Stimulated activated CD8-positive, alpha-beta memory T cell treated with anti-CD3 and anti-CD28 coated beads, Interleukin-4, amount 100 ng/mL, for 24 hours (primary cell): ENCODE measurements around the gene EED.
"Not testable (repeated sequence)": the region's sequence is repeated elsewhere in the genome, so short reads cannot be mapped to it uniquely, and the experiment has no call there.

Experiments
- DNase-seq: peaks from one replicate; pipeline ENCODE4 v3.0.0-alpha.2; 2020; ENCODE audit warnings: low read depth

The EED gene

DNA sequence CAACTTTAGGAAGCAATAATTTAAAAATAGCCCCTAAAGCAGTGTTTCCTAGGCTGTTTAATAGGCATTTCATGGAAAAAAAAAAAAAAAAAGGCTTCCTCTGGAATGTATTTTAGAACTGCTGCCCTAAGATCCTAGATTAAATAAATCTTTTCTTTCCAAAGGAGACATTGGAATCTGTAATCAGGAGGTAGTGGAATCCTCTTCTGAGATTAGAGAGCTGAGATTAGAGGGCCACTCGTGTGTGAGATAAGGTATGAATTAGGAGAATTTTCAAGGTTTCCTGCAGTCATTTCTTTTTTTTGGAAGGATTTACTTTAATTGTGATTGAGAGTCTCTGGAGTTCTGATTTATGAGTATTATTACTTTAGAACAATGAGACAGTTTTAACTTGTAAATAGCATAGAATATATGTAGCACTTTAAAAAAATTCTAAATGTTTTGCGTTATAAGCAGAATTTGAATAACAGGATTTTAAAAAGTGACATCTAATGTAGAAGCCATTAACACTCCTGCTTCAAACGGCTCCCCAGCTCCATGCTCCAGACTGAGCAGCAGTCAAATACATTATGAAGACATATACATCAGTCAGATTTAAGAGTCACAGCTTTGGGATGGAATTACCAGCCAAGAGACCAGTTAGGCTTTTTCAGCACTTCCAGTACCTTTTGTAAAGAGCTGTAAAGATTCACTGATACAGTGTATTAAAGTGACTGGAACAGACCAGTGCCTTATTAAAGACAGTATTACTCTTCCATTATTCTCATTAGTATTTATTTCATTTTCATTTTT lies 5.0 kb downstream of the EED start:
- DNase-seq, result no peak

DNA sequence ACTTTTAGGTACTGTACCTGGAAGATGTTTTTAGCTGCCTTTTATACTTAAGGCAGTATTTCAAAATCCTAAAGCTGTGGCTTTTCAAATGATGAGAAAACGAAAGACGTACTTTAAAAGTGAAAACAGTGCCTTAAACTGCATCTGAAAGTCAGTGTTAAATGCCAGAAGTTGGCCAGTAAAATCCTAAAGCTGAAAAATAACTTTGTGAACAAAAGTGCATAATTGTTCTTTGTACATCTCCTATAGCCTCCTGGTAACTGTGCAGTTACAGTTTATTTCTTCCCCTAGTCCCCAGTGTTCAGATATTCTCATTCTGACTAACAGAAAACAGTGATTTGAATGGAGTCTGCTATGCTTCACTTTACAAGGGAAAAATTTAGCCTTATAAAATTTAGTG lies 6.8 kb downstream of the EED start:
- DNase-seq, result no peak

DNA sequence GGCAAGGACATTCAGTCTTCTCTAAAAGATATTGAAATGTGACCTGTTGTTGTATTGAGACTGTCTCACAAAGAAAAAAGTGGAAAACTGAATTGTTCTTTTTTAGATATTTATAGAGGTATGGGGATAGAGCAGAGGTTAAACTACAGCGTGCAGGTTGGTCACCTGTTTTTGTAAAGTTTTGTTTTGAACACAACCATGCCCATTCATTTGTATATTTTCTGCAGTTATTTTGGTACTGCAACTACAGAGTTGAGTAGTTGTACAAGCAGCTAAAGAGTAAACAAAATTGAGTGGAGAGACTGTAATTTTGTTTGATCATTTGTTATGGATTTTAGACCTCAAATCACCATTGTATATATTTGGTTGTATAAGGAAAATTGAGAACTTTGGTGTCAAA lies 11.3 kb downstream of the EED start:
- no peak for DNase-seq

GRCh38 chr11:86256608-86257007 lies 12.1 kb downstream of the EED start:
- no peak for DNase-seq

DNA sequence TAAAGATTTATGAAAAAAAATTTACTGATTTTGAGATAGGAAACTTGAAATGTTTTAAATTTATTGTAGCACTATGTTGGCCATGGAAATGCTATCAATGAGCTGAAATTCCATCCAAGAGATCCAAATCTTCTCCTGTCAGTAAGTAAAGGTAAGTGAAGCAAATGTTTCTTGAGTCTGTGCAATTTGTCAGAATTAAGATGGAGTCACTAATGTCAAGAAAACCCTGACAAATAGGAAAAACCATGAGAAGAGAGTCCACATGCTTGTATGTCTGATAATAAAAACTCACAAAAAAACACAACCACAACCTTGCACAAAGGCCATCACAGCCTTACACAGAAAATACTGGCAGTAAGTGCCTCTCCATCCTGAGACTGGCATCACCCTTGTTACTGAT lies 12.9 kb downstream of the EED start:
- DNase-seq, result no peak

DNA sequence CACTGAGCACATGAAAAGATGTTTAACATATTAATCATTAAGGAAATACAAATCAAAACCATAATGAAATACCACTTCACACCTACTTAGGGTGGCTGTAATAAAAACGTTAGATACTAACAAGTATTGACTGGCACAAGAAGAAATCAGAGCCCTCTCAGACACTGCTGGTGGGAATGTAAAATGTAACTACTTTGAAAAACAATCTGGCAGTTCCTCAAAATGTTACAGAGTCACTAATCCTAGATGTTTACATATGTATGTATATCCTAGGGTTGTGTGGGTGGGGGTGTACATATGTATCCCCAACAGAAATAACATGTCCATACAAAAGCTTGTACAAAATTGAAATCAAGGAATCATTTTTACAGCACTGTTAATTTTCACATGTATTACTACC lies 15.2 kb downstream of the EED start:
- DNase-seq, result no peak

DNA sequence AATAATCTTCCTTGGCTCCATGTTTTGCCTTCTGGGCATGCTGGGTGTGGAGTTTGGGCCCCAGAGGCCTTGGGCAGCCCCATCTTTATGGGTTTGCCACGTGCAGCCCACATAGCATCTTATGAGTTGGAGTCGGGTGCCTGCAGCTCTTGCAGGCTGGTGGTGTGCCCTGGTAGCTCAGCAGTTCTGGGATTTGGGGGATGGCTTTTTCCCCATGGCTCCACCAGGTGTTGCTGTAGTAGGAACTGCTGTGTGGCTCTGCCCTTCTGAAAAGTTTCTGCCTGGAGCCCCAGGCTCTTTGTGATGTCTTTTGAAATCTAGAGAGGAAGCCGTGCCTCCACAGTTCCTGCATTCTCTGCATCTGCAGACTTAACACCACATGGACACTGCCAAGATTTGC lies 16.8 kb downstream of the EED start:
- no peak for DNase-seq

DNA sequence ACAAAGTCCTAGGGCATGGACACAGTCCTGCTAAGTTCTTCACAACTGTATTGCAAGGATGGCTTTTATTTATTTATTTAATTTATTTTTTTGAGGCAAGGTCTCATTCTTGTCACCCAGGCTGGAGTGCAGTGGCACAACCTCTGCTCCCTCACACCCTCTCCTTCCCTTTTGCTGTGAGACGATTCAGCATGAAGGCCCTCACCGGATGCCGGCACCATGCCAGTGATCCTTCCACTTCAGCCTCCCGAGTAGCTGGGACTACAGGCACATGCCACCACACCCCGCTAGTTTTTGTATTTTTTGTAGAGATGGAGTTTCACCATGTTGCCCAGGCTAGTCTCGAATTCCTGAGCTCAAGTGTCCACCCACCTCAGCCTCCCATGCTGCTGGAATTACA lies 17.8 kb downstream of the EED start:
- no peak for DNase-seq

- no peak for DNase-seq
Observed at GRCh38 chr11:86264649-86265048, 20.1 kb downstream of the EED start.

GRCh38 chr11:86265194-86265593 lies 20.6 kb downstream of the EED start:
- DNase-seq, result no peak

DNA sequence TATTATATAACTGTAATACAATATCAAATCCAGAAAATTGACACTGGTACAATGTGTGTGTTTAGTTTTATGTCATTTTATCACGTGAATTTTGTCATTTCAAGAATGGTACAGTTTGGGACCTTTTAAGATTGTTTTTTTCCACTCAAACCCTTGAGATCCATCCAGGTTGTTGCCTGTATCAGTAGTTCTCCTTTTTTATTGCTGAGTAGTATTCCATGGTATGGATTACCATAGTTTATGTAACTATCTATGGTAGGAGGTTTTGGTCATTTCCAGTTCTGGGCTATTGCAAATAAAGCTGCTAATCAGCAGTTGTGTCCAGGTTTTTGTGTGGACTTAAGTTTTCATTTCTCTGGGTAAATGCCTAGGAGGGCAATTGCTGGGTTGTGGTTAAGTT lies 25.1 kb downstream of the EED start:
- DNase-seq, result no peak

- no peak for DNase-seq
Observed at GRCh38 chr11:86274503-86274902, 29.9 kb downstream of the EED start.

GRCh38 chr11:86274999-86275398 lies 30.4 kb downstream of the EED start:
- DNase-seq, result no peak

- no peak for DNase-seq
Observed at GRCh38 chr11:86275493-86276370, 31.2 kb downstream of the EED start.

- DNase-seq, result no peak
Observed at GRCh38 chr11:86277741-86278140, 33.2 kb downstream of the EED start.

- no peak for DNase-seq
Observed at GRCh38 chr11:86278226-86278625, 33.7 kb downstream of the EED start.

DNA sequence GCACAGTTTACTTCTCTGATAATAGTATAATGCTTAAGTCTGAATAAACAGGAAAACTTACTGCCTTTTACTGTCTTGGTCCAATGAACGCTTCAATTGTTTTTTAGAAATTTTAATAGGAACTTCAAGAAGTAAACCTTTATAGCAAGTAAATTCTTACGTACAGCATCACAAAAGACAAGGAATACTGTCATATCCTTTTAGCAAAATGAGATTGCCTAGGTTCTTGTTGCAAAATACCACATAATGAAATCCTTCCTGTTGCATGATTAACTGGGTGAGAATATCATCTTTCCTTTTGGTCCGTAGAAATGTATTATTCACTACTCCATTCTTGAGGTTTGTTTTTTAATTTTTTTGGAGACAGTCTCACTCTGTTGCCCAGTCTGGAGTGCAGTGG lies 35.2 kb downstream of the EED start:
- no peak for DNase-seq

- DNase-seq, result no peak
Observed at GRCh38 chr11:86287468-86287796, 42.9 kb downstream of the EED start.

GRCh38 chr11:86288776-86289507 lies 44.4 kb downstream of the EED start:
- no peak for DNase-seq

GRCh38 chr11:86289508-86290280 lies 45.1 kb downstream of the EED start:
- DNase-seq, result not testable (repeated sequence)

GRCh38 chr11:86291466-86292262 lies 47.1 kb downstream of the EED start:
- DNase-seq, result peak; percentile 38
